Measurements from ENCODE around the gene WNT3A.

WNT3A gene

GRCh38 chr1:228102791-228103620 is 96.2 kb downstream of the WNT3A start, which contains the start of gene C1orf35:
C1orf35 (minus strand) TSS chr1:228103325; CDS start chr1:228103227, 98 bp downstream.
- FAIRE-seq: peak; percentile 70

GRCh38 chr1:228104526-228105269 is 97.9 kb downstream of the WNT3A start:
- FAIRE-seq: no peak

GRCh38 chr1:228105270-228105995 is 98.6 kb downstream of the WNT3A start:
- FAIRE-seq: no peak

GRCh38 chr1:228105996-228106799 is 99.4 kb downstream of the WNT3A start:
- no peak for FAIRE-seq

- no peak for FAIRE-seq
Measured at GRCh38 chr1:228106800-228107054, 99.9 kb downstream of the WNT3A start.

GRCh38 chr1:228107636-228108035 is 100.8 kb downstream of the WNT3A start:
- FAIRE-seq: no peak

GRCh38 chr1:228108055-228108690 is 101.4 kb downstream of the WNT3A start:
- no peak for FAIRE-seq

GRCh38 chr1:228108742-228109072 is 101.9 kb downstream of the WNT3A start:
- FAIRE-seq: no peak

- FAIRE-seq: peak; percentile 94
Measured at GRCh38 chr1:228109073-228109961, 102.5 kb downstream of the WNT3A start, which contains the start of gene MRPL55. MRPL55 (minus strand) TSS chr1:228109299; CDS start chr1:228108260, 1,039 bp downstream.

- no peak for FAIRE-seq
Measured at GRCh38 chr1:228109962-228110488, 103.2 kb downstream of the WNT3A start.

- FAIRE-seq: no peak
Measured at GRCh38 chr1:228110556-228110955, 103.8 kb downstream of the WNT3A start.

Measured in TTC549 (cell line).